ENCODE measurements around the gene CYP1A1.

The CYP1A1 gene

DNA sequence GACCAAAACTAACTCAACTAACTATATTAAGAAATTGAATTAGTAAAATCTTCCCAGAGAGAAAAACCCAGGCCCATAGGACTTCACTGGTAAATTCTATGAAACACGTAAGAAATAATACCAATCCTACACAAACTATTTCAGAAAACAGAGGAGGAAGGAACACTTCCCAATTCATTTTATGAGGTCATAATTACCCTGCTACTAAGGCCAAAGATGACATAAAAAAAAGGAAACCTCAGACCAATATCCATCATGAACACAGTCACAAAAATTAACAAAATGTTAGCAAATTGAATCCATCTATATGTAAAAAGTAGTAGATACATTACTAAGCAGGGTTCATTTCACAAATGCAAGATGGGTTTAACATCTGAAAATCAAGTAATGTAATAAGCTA is 33.0 kb downstream of the CYP1A1 start:
- no peak overlapping the region for H3K4me3 ChIP-seq (ENCODE audit: low read depth, low read length)
- H3K36me3 ChIP-seq (ENCODE audit: control insufficient read depth, insufficient read depth, low read length) = no peaks in the 10 kb centered on the region
- 0 out of 2 replicates have a peak, but pooled peaks cover 4% of the 10 kb centered on the region for H3K4me1 ChIP-seq (ENCODE audit: control insufficient read depth, insufficient read depth, low read length)
- H3K27ac ChIP-seq (ENCODE audit: low read depth, low read length) = no peak overlapping the region
- no peaks in the 10 kb centered on the region for H3K9me3 ChIP-seq (ENCODE audit: control insufficient read depth, insufficient read depth, low read length)
- H3K27me3 ChIP-seq (ENCODE audit: control insufficient read depth, insufficient read depth, low read length) = no peaks in the 10 kb centered on the region
- no peak overlapping the region for H3K9ac ChIP-seq (ENCODE audit: low read depth, low read length)

DNA sequence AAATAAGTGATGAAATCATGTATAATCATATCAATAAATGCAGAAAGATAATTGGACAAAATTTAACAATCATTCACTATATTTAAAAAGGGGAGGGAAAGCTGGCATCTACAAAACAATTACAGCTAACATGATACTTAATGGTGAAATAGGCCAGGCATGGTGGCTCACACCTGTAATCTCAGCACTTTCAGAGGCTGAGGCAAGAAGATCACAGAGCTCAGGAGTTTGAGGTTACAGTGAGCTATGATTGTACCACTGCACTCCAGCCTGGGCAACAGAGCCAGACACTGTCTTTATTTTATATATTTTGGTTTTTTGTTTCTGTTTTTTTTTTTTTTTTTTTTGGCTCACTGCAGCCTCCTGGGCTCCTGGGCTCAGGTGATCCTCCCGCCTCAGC is 41.6 kb downstream of the CYP1A1 start:
- Histone ChIP-seq H3K27ac (ENCODE audit: low read depth, low read length) (no peak overlapping the region), H3K9ac (ENCODE audit: low read depth, low read length) (no peak overlapping the region), H3K36me3 (ENCODE audit: control insufficient read depth, insufficient read depth, low read length) (peaks cover 7% of the 10 kb centered on the region; the same call in 1 of the 2 replicates), H3K4me3 (ENCODE audit: low read depth, low read length) (no peak overlapping the region), H3K4me1 (ENCODE audit: control insufficient read depth, insufficient read depth, low read length) (no peaks in the 10 kb centered on the region), H3K27me3 (ENCODE audit: control insufficient read depth, insufficient read depth, low read length) (no peaks in the 10 kb centered on the region), H3K9me3 (ENCODE audit: control insufficient read depth, insufficient read depth, low read length) (no peaks in the 10 kb centered on the region)

DNA sequence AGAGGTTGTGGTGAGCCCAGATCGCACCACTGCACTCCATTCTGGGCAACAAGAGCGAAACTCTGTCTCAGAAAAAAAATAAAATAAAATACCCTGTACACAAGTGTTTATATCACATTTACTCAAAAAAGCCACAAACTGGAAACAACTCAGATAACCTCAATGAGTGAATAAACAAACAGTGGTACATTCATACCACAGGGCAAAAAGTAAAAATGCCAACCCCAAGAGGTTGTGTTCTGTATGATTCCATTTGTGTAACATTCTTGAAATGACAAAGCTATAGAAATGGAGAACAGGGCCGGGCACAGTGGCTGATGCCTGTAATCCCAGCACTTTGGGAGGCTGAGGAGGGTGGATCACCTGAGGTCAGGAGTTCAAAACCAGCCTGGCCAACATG is 42.4 kb downstream of the CYP1A1 start:
- H3K4me1 ChIP-seq (ENCODE audit: control insufficient read depth, insufficient read depth, low read length) = no peaks in the 10 kb centered on the region
- H3K36me3 ChIP-seq (ENCODE audit: control insufficient read depth, insufficient read depth, low read length) = peaks cover 7% of the 10 kb centered on the region; the same call in 1 of the 2 replicates
- H3K27me3 ChIP-seq (ENCODE audit: control insufficient read depth, insufficient read depth, low read length) = no peaks in the 10 kb centered on the region
- no peak overlapping the region for H3K4me3 ChIP-seq (ENCODE audit: low read depth, low read length)
- H3K27ac ChIP-seq (ENCODE audit: low read depth, low read length) = no peak overlapping the region
- H3K9ac ChIP-seq (ENCODE audit: low read depth, low read length) = no peak overlapping the region
- H3K9me3 ChIP-seq (ENCODE audit: control insufficient read depth, insufficient read depth, low read length) = no peaks in the 10 kb centered on the region

DNA sequence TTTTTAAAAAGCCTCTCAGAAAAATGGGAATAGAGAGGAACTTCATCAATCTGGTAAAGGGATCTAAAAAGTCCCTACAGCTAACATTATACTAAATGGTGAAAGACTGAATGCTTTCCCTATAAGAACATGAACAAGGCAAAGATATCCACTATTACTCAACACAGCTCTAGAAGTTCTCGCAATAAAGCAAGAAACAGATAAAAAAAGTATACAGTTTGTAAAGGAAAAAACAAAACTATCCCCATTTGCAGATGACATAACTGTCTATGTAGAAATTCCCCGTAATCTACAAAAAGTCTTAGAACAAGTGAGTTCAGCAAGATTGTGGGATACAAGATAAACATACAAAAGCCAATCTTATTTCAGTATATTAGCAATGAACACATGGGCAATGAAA is 44.9 kb downstream of the CYP1A1 start:
- H3K27ac ChIP-seq (ENCODE audit: low read depth, low read length) = no peak overlapping the region
- no peaks in the 10 kb centered on the region for H3K27me3 ChIP-seq (ENCODE audit: control insufficient read depth, insufficient read depth, low read length)
- H3K9ac ChIP-seq (ENCODE audit: low read depth, low read length) = no peak overlapping the region
- no peaks in the 10 kb centered on the region for H3K9me3 ChIP-seq (ENCODE audit: control insufficient read depth, insufficient read depth, low read length)
- no peaks in the 10 kb centered on the region for H3K4me1 ChIP-seq (ENCODE audit: control insufficient read depth, insufficient read depth, low read length)
- no peaks in the 10 kb centered on the region for H3K36me3 ChIP-seq (ENCODE audit: control insufficient read depth, insufficient read depth, low read length)
- no peak overlapping the region for H3K4me3 ChIP-seq (ENCODE audit: low read depth, low read length)

DNA sequence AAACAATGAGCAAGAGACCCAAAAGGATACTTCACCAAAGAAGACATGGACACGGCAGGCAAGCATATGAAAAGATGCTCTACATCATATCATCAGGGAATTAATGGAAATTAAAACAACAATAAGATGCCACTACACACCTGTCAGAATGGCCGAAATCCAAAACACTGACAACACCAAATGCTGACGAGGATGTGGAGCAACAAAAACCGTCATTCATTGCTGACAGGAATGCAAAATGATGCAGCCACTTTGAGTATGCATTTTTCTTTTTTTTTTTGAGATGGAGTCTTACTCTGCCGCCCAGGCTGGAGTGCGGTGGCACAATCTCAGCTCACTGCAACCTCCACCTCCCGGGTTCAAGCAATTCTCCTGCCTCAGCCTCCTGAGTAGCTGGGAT is 48.5 kb downstream of the CYP1A1 start:
- no peaks in the 10 kb centered on the region for H3K4me1 ChIP-seq (ENCODE audit: control insufficient read depth, insufficient read depth, low read length)
- H3K36me3 ChIP-seq (ENCODE audit: control insufficient read depth, insufficient read depth, low read length) = peaks cover 23% of the 10 kb centered on the region
- H3K9me3 ChIP-seq (ENCODE audit: control insufficient read depth, insufficient read depth, low read length) = no peaks in the 10 kb centered on the region
- H3K9ac ChIP-seq (ENCODE audit: low read depth, low read length) = no peak overlapping the region
- no peak overlapping the region for H3K27ac ChIP-seq (ENCODE audit: low read depth, low read length)
- no peaks in the 10 kb centered on the region for H3K27me3 ChIP-seq (ENCODE audit: control insufficient read depth, insufficient read depth, low read length)
- H3K4me3 ChIP-seq (ENCODE audit: low read depth, low read length) = no peak overlapping the region

DNA sequence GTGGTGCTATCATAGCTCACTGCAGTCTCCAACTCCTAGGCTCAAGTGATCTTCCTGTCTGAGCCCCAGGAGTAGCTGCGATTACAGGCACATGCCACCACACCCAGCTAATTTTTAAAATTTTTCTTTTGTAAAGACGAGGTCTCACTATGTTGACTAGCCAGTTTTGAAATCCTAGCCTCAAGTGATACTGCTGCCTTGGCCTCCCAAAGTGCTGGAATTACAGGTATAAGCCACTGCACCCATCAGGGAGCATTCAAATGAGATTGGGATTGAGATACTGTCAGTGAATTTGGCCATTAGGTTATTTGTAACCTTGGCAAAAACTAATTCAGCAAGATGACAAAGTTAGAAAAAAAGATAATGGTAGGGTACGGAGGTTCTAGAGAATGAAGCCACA is 51.2 kb downstream of the CYP1A1 start:
- Histone ChIP-seq H3K4me3 (ENCODE audit: low read depth, low read length) (no peak overlapping the region), H3K9ac (ENCODE audit: low read depth, low read length) (no peak overlapping the region), H3K4me1 (ENCODE audit: control insufficient read depth, insufficient read depth, low read length) (no peaks in the 10 kb centered on the region), H3K27me3 (ENCODE audit: control insufficient read depth, insufficient read depth, low read length) (no peaks in the 10 kb centered on the region), H3K27ac (ENCODE audit: low read depth, low read length) (no peak overlapping the region), H3K9me3 (ENCODE audit: control insufficient read depth, insufficient read depth, low read length) (no peaks in the 10 kb centered on the region), H3K36me3 (ENCODE audit: control insufficient read depth, insufficient read depth, low read length) (peaks cover 36% of the 10 kb centered on the region)

DNA sequence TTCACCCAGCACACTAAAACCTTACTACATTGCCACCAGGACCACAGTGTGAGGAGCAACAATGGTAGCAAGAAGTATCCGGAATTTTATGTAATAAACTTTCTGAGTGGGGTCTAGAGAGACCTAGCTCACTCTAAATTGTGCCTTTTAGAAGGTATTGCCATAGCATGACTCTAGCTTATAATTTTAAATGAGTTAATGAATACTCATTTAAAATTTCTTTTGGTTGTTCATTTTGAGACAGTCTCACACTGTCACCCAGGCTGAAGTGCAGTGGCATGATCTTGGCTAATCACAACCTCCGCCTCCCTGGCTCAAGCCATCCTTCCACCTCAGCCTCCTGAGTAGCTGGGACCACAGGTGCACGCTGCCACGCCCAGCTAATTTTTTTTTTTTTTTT is 55.7 kb downstream of the CYP1A1 start:
- H3K36me3 ChIP-seq (ENCODE audit: control insufficient read depth, insufficient read depth, low read length) = peaks cover 42% of the 10 kb centered on the region

More for the DNA sequence above, 55.7 kb downstream of the CYP1A1 start:
- Histone ChIP-seq H3K27me3 (ENCODE audit: control insufficient read depth, insufficient read depth, low read length) (no peaks in the 10 kb centered on the region), H3K9me3 (ENCODE audit: control insufficient read depth, insufficient read depth, low read length) (no peaks in the 10 kb centered on the region), H3K27ac (ENCODE audit: low read depth, low read length) (no peak overlapping the region), H3K4me3 (ENCODE audit: low read depth, low read length) (no peak overlapping the region), H3K9ac (ENCODE audit: low read depth, low read length) (no peak overlapping the region), H3K4me1 (ENCODE audit: control insufficient read depth, insufficient read depth, low read length) (no peaks in the 10 kb centered on the region)

All from HUES48 (cell line).